H9 (cell line): Measurements from ENCODE around the gene TUT4. TPM values are rescaled to one million over a fixed set of nuclear protein-coding genes. Genes with fewer than 3 reads are reported as not detected.

Experiments
- DNase-seq: peaks from one replicate; pipeline ENCODE4 v3.0.0-alpha.2; 2017
- H2AFZ ChIP-seq: one replicate; pipeline ENCODE4 v1.6.1; 2013; ENCODE audit warnings: mild to moderate bottlenecking, low read length, control low read depth, moderate library complexity
- H2AK5ac ChIP-seq: 2 replicates; pipeline ENCODE4 v1.6.1; 2013; ENCODE audit warnings: low read length, control low read depth, mixed read lengths; ENCODE audit not compliant: insufficient read length
- H2BK120ac ChIP-seq: one replicate; pipeline ENCODE4 v1.6.1; 2013; ENCODE audit warnings: low read depth, mild to moderate bottlenecking, low read length, control low read depth, inconsistent platforms; ENCODE audit not compliant: poor library complexity, severe bottlenecking
- H2BK12ac ChIP-seq: 2 replicates; pipeline ENCODE4 v1.6.1; 2013; ENCODE audit warnings: low read length, control low read depth, mixed read lengths, low read depth; ENCODE audit not compliant: insufficient read length
- H2BK15ac ChIP-seq: 2 replicates; pipeline ENCODE4 v1.6.1; 2013; ENCODE audit warnings: low read depth, low read length, control low read depth
- H2BK20ac ChIP-seq: one replicate; pipeline ENCODE4 v1.6.1; 2013; ENCODE audit warnings: low read depth, mild to moderate bottlenecking, low read length, control low read depth, inconsistent platforms; ENCODE audit not compliant: poor library complexity, severe bottlenecking
- H2BK5ac ChIP-seq: 2 replicates; pipeline ENCODE4 v1.6.1; 2013; ENCODE audit warnings: low read length, control low read depth, mixed read lengths; ENCODE audit not compliant: insufficient read length
- H3K14ac ChIP-seq: 2 replicates; pipeline ENCODE4 v1.6.1; 2013; ENCODE audit warnings: low read length, control low read depth; ENCODE audit not compliant: insufficient read depth
- H3K18ac ChIP-seq: 2 replicates; pipeline ENCODE4 v1.6.1; 2013; ENCODE audit warnings: low read depth, mild to moderate bottlenecking, mixed read lengths, low read length, control low read depth; ENCODE audit not compliant: insufficient read length
- H3K23ac ChIP-seq: 2 replicates; pipeline ENCODE4 v1.6.1; 2013; ENCODE audit warnings: low read length, control low read depth, mixed read lengths, low read depth; ENCODE audit not compliant: insufficient read length
- H3K23me2 ChIP-seq: 2 replicates; pipeline ENCODE4 v1.6.1; 2013; ENCODE audit warnings: low read depth, mild to moderate bottlenecking, mixed read lengths, low read length, control low read depth; ENCODE audit not compliant: insufficient read length, poor library complexity, severe bottlenecking
- H3K27ac ChIP-seq: 2 replicates; pipeline ENCODE4 v1.5.1; 2013; ENCODE audit warnings: low read length, control low read depth, mixed read lengths, low read depth; ENCODE audit not compliant: insufficient read length
- H3K27me3 ChIP-seq: 2 replicates; pipeline ENCODE4 v1.6.1; 2013; ENCODE audit warnings: low read length, control low read depth, inconsistent platforms; ENCODE audit not compliant: insufficient read depth
- H3K4ac ChIP-seq: 2 replicates; pipeline ENCODE4 v1.6.1; 2013; ENCODE audit warnings: low read depth, mild to moderate bottlenecking, control low read depth, inconsistent platforms, low read length, moderate library complexity
- H3K4me1 ChIP-seq: 2 replicates; pipeline ENCODE4 v1.6.1; 2013; ENCODE audit warnings: low read length, control low read depth, inconsistent platforms; ENCODE audit not compliant: insufficient read depth
- H3K4me2 ChIP-seq: 2 replicates; pipeline ENCODE4 v1.6.1; 2013; ENCODE audit warnings: low read length, control low read depth, mixed read lengths; ENCODE audit not compliant: insufficient read length, insufficient read depth
- H3K56ac ChIP-seq: 2 replicates; pipeline ENCODE4 v1.6.1; 2013; ENCODE audit warnings: low read depth, mild to moderate bottlenecking, mixed read lengths, low read length, control low read depth; ENCODE audit not compliant: insufficient read length
- H3K79me1 ChIP-seq: 2 replicates; pipeline ENCODE4 v1.6.1; 2013; ENCODE audit warnings: low read depth, mild to moderate bottlenecking, moderate library complexity, low read length, control low read depth, inconsistent platforms; ENCODE audit not compliant: insufficient read depth, poor library complexity, severe bottlenecking
- H3K79me2 ChIP-seq: 2 replicates; pipeline ENCODE4 v1.6.1; 2013; ENCODE audit warnings: low read length, control low read depth, inconsistent platforms; ENCODE audit not compliant: insufficient read depth
- H3K9ac ChIP-seq: 2 replicates; pipeline ENCODE4 v1.6.1; 2013; ENCODE audit warnings: low read length, control low read depth, mixed read lengths; ENCODE audit not compliant: insufficient read length; ENCODE audit errors: extremely low read depth
- H3K9me3 ChIP-seq: one replicate; pipeline ENCODE4 v1.6.1; 2013; ENCODE audit warnings: low read depth, low read length, inconsistent platforms; ENCODE audit not compliant: control insufficient read depth
- H3T11ph ChIP-seq: one replicate; pipeline ENCODE4 v1.6.1; 2013; ENCODE audit warnings: mild to moderate bottlenecking, low read length, control low read depth, inconsistent platforms
- H4K20me1 ChIP-seq: one replicate; pipeline ENCODE4 v1.6.1; 2013; ENCODE audit not compliant: control insufficient read depth, insufficient read length, insufficient read depth
- H4K5ac ChIP-seq: 2 replicates; pipeline ENCODE4 v1.6.1; 2013; ENCODE audit warnings: low read depth, mild to moderate bottlenecking, mixed read lengths, low read length, control low read depth; ENCODE audit not compliant: insufficient read length
- H4K8ac ChIP-seq: replicated peaks from 2 replicates; pipeline ENCODE4 v1.6.1; 2013; ENCODE audit warnings: low read length, control low read depth, mixed read lengths, low read depth; ENCODE audit not compliant: insufficient read length
- H4K91ac ChIP-seq: 2 replicates; pipeline ENCODE4 v1.6.1; 2013; ENCODE audit warnings: low read depth, mild to moderate bottlenecking, moderate library complexity, mixed read lengths, low read length, control low read depth; ENCODE audit not compliant: insufficient read length
- H3K27ac Mint-ChIP-seq, 3 experiments: 2 replicates in 2 of 3; 3 replicates in 1 of 3; pipeline ENCODE4 v1.8.0; 2020 to 2021; ENCODE audit warnings: mixed read lengths in 3 of 3, mild to moderate bottlenecking in 1 of 3, moderate library complexity in 1 of 3
- H3K27me3 Mint-ChIP-seq: 2 replicates; pipeline ENCODE4 v1.8.0; 2021; ENCODE audit warnings: low read depth, mild to moderate bottlenecking, moderate library complexity, mixed read lengths
- H3K36me3 Mint-ChIP-seq, 3 experiments: 2 replicates in 2 of 3; 3 replicates in 1 of 3; pipeline ENCODE4 v1.8.0; 2020 to 2021; ENCODE audit warnings: low read depth in 3 of 3, mixed read lengths in 3 of 3; ENCODE audit not compliant: insufficient read depth in 1 of 3
- H3K4me1 Mint-ChIP-seq, 2 experiments: 2 replicates each; pipeline ENCODE4 v1.8.0; 2020; ENCODE audit warnings: mixed read lengths in 2 of 2
- H3K4me3 Mint-ChIP-seq, 2 experiments: 2 replicates in 1 of 2; 3 replicates in 1 of 2; pipeline ENCODE4 v1.8.0; 2020 to 2021; ENCODE audit warnings: mild to moderate bottlenecking in 2 of 2, mixed read lengths in 2 of 2, moderate library complexity in 1 of 2
- H3K9me3 Mint-ChIP-seq, 2 experiments: 2 replicates in 1 of 2; 3 replicates in 1 of 2; pipeline ENCODE4 v1.8.0; 2020; ENCODE audit warnings: mild to moderate bottlenecking in 2 of 2, mixed read lengths in 2 of 2, moderate library complexity in 1 of 2
- WGBS: extraction: QIAGEN DNeasy Blood & Tissue Kit; methylation state at CpG from one replicate; pipeline ENCODE4 v1.1.7; 2013; ENCODE audit warnings: missing lambda C conversion rate, low lambda C conversion rate, mixed read lengths; ENCODE audit not compliant: insufficient read length; ENCODE audit errors: extremely low coverage; 5-methylcytosine and 5-hydroxymethylcytosine counted together
- total RNA-seq: library from RNA; stranded (reverse); gene quantifications from 2 replicates; pipeline ENCODE4 v1.2.1, GENCODE V29; 2021
- TF ChIP-seq, protein P1 (sequence below): fragments of 200-600 bp; sonication (generic); conservative IDR thresholded peaks from 3 replicates; pipeline ENCODE4 v1.8.0; 2021; ENCODE audit warnings: antibody characterized with exemption, mild to moderate bottlenecking

Gene TUT4
- total RNA-seq, 1 experiment from 2014 or later, result 59.3 TPM

GRCh38 chr1:52534928-52535764 is 17.7 kb downstream of the TUT4 start:
- Histone ChIP-seq H4K91ac (no peak overlapping the region), H3K79me1 (peaks cover 12% of the 10 kb centered on the region), H2BK20ac (no peak overlapping the region), H3K4ac (no peak overlapping the region), H3K27me3 (no peaks in the 10 kb centered on the region), H3K4me1 (no peaks in the 10 kb centered on the region), H2BK120ac (no peak overlapping the region), H3K56ac (no peak overlapping the region), H2BK5ac (no peak overlapping the region), H2BK12ac (no peak overlapping the region), H3K18ac (no peak overlapping the region), H4K5ac (no peak overlapping the region), H4K8ac (no peak overlapping the region), H2BK15ac (no peak overlapping the region), H3K23ac (no peak overlapping the region), H2AFZ (no peak overlapping the region), H3K9me3 (no peaks in the 10 kb centered on the region), H3T11ph (no peak overlapping the region), H3K23me2 (no peaks in the 10 kb centered on the region), H2AK5ac (no peak overlapping the region), H3K79me2 (peaks cover 8% of the 10 kb centered on the region; the same call in 1 of the 2 replicates), H3K14ac (no peak overlapping the region), H3K9ac (no peak overlapping the region), H4K20me1 (no peaks in the 10 kb centered on the region), H3K27ac (no peak overlapping the region), H3K4me2 (no peak overlapping the region)
- TF ChIP-seq, protein P1, sequence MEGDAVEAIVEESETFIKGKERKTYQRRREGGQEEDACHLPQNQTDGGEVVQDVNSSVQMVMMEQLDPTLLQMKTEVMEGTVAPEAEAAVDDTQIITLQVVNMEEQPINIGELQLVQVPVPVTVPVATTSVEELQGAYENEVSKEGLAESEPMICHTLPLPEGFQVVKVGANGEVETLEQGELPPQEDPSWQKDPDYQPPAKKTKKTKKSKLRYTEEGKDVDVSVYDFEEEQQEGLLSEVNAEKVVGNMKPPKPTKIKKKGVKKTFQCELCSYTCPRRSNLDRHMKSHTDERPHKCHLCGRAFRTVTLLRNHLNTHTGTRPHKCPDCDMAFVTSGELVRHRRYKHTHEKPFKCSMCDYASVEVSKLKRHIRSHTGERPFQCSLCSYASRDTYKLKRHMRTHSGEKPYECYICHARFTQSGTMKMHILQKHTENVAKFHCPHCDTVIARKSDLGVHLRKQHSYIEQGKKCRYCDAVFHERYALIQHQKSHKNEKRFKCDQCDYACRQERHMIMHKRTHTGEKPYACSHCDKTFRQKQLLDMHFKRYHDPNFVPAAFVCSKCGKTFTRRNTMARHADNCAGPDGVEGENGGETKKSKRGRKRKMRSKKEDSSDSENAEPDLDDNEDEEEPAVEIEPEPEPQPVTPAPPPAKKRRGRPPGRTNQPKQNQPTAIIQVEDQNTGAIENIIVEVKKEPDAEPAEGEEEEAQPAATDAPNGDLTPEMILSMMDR, result no peak
- Mint-ChIP-seq H3K4me3 (no peak overlapping the region), H3K4me1 (peaks cover 12 to 15% of the 10 kb centered on the region in 2 experiments; a peak in 3 of 4 replicates), H3K9me3 (peaks cover 8 to 12% of the 10 kb centered on the region in 2 experiments; a peak in 4 of 5 replicates), H3K27me3 (no peaks in the 10 kb centered on the region), H3K27ac (no peak overlapping the region), H3K36me3 (peaks cover 14 to 23% (median 15%) of the 10 kb centered on the region in 3 experiments)
- no peak for DNase-seq
- whole genome bisulfite sequencing, result no CpG with 5 or more reads among the region's 2 CpGs
